CD4-positive, alpha-beta T cell treated with Interleukin-6 for 4 hours (primary cell): ENCODE results near the gene CCDC136.

Experiments used
- DNase-seq: peaks from one replicate; pipeline ENCODE4 v3.0.0-alpha.2; 2020; ENCODE audit warnings: mixed read lengths

CCDC136 gene

GRCh38 chr7:128865996-128866877 lies 74.5 kb downstream of the CCDC136 start:
- DNase-seq = no peak

GRCh38 chr7:128867241-128867640 lies 75.5 kb downstream of the CCDC136 start:
- DNase-seq = no peak

GRCh38 chr7:128867842-128868623 lies 76.3 kb downstream of the CCDC136 start:
- DNase-seq = no peak

- no peak for DNase-seq
Observed at GRCh38 chr7:128868624-128869137, 76.9 kb downstream of the CCDC136 start.

- peak; percentile 46 for DNase-seq
Observed at GRCh38 chr7:128869138-128869943, 77.6 kb downstream of the CCDC136 start.

- DNase-seq = peak; percentile 15
Observed at GRCh38 chr7:128869944-128870285, 78.1 kb downstream of the CCDC136 start.

- DNase-seq = no peak
Observed at GRCh38 chr7:128871050-128871449, 79.3 kb downstream of the CCDC136 start.
